Uterus (tissue), 4 donors: Measurements from ENCODE around the gene SH3BP2. TPM values are rescaled to one million over a fixed set of nuclear protein-coding genes. Genes with fewer than 3 reads are reported as not detected.

Experiments
- DNase-seq, 2 donors: peaks; one replicate each; pipeline ENCODE4 v3.0.0-alpha.2; 2019 to 2020
- H3K27ac ChIP-seq, 2 donors: fragments of 200-600 bp; sonication (generic); 1 replicate in 1 of 2; 2 replicates in 1 of 2; pipeline ENCODE4 v1.5.1; 2016 to 2018
- H3K27me3 ChIP-seq, 2 donors: fragments of 200-600 bp; sonication (generic); one replicate each; pipeline ENCODE4 v1.5.1; 2018 to 2019; ENCODE audit warnings: control low read depth in 1 of 2
- H3K36me3 ChIP-seq, 2 donors: fragments of 200-600 bp; sonication (generic); one replicate each; pipeline ENCODE4 v1.5.1; 2019; ENCODE audit warnings: control low read depth in 1 of 2
- H3K4me1 ChIP-seq, 2 donors: fragments of 200-600 bp; sonication (generic); one replicate each; pipeline ENCODE4 v1.5.1; 2018 to 2019; ENCODE audit warnings: control low read depth in 1 of 2
- H3K4me3 ChIP-seq, 2 donors: fragments of 200-600 bp; sonication (generic); 1 replicate in 1 of 2; 2 replicates in 1 of 2; pipeline ENCODE4 v1.5.1; 2018 to 2019; ENCODE audit warnings: mild to moderate bottlenecking in 1 of 2
- H3K9me3 ChIP-seq, 2 donors: fragments of 200-600 bp; sonication (generic); one replicate each; pipeline ENCODE4 v1.5.1; 2019; ENCODE audit warnings: control low read depth in 1 of 2
- CTCF ChIP-seq, 4 experiments: fragments of 200-600 bp in 2 of 4; fragments of 450-650 bp in 2 of 4; sonication (generic) in 2 of 4; IDR thresholded peaks; one replicate each; pipeline ENCODE4 v1.5.1; 2016 to 2019; ENCODE audit warnings: antibody characterized with exemption in 4 of 4, mild to moderate bottlenecking in 2 of 4, moderate library complexity in 1 of 4
- POLR2A ChIP-seq, 2 donors: fragments of 450-650 bp; IDR thresholded peaks; one replicate each; pipeline ENCODE4 v1.6.1; 2016; ENCODE audit warnings: antibody characterized with exemption in 2 of 2, mild to moderate bottlenecking in 1 of 2, moderate library complexity in 1 of 2
- intact Hi-C: fragments of 100-400 bp; cut with DNase I; formaldehyde crosslinking; loops from one replicate; pipeline ENCODE4 v1.15.1; 2023; ENCODE audit warnings: low total_unique reads
- total RNA-seq, 4 donors: library from RNA; depleted of rRNA in 3 of 4; stranded (reverse); fragments of >200 nt in 3 of 4; gene quantifications; one replicate each; pipeline versions ENCODE4 v1.1.0 to v1.2.4, GENCODE V29; 2014 to 2023
- donor health status: DM: yes; HTN: yes; CAD: no.

Gene SH3BP2
- total RNA-seq, 4 donors from 2014 or later, result 6.4 to 50.0 (median 29.3) TPM

- no peaks in the 10 kb centered on the region for H3K27me3 ChIP-seq
- no peak for DNase-seq
- no peaks in the 10 kb centered on the region for H3K4me1 ChIP-seq
- no peak overlapping the region for H3K4me3 ChIP-seq
- H3K36me3 ChIP-seq, result no peaks in the 10 kb centered on the region
- no peak overlapping the region for H3K27ac ChIP-seq
- intact Hi-C loops, result no loop called here
- TF ChIP-seq CTCF (IDR thresholded peaks at IDR 0.05), result no peak
- no peak for TF ChIP-seq POLR2A (IDR thresholded peaks at IDR 0.05)
- H3K9me3 ChIP-seq, result no peaks in the 10 kb centered on the region
Measured at GRCh38 chr4:2817137-2817536, 24.3 kb downstream of the SH3BP2 start.

- DNase-seq, result no peak
- TF ChIP-seq CTCF (IDR thresholded peaks at IDR 0.05), result no peak
- Histone ChIP-seq H3K36me3 (no peaks in the 10 kb centered on the region), H3K27ac (peak overlapping the region in 1 of 2 donors; percentile 68), H3K9me3 (no peaks in the 10 kb centered on the region), H3K4me3 (peak overlapping the region; percentile 32 to 53), H3K27me3 (no peaks in the 10 kb centered on the region), H3K4me1 (no peaks in the 10 kb centered on the region)
- intact Hi-C loops, result no loop called here
Measured at GRCh38 chr4:2817701-2818350, 24.9 kb downstream of the SH3BP2 start.

GRCh38 chr4:2818351-2818939 is 25.6 kb downstream of the SH3BP2 start:
- Histone ChIP-seq H3K27me3 (no peaks in the 10 kb centered on the region), H3K27ac (peak overlapping the region; percentile 39 to 68), H3K4me3 (peak overlapping the region; percentile 32 to 53), H3K36me3 (no peaks in the 10 kb centered on the region), H3K4me1 (no peaks in the 10 kb centered on the region), H3K9me3 (no peaks in the 10 kb centered on the region)
- TF ChIP-seq POLR2A (IDR thresholded peaks at IDR 0.05) (no peak), CTCF (IDR thresholded peaks at IDR 0.05) (no peak)
- DNase-seq, result no peak
- intact Hi-C loops, result no loop called here

GRCh38 chr4:2819244-2820215 is 26.6 kb downstream of the SH3BP2 start:
- intact Hi-C loops, result no loop called here
- H3K4me1 ChIP-seq, result no peaks in the 10 kb centered on the region
- H3K4me3 ChIP-seq, result no peak overlapping the region
- H3K36me3 ChIP-seq, result no peaks in the 10 kb centered on the region
- no peaks in the 10 kb centered on the region for H3K9me3 ChIP-seq
- no peak overlapping the region for H3K27ac ChIP-seq
- no peak for DNase-seq
- no peaks in the 10 kb centered on the region for H3K27me3 ChIP-seq
- TF ChIP-seq CTCF (IDR thresholded peaks at IDR 0.05), result no peak
- no peak for TF ChIP-seq POLR2A (IDR thresholded peaks at IDR 0.05)
